Esophagus (tissue), 2 donors: Measurements from ENCODE around the gene ARHGAP32. TPM values are rescaled to one million over a fixed set of nuclear protein-coding genes. Genes with fewer than 3 reads are reported as not detected.

Experiments
- H3K27ac ChIP-seq, 2 donors: one replicate each; pipeline ENCODE4 v1.5.1; 2013; ENCODE audit warnings: low read depth in 2 of 2, mild to moderate bottlenecking in 2 of 2, inconsistent platforms in 1 of 2, low read length in 1 of 2, moderate library complexity in 1 of 2
- H3K27me3 ChIP-seq, 2 donors: one replicate each; pipeline ENCODE4 v1.6.1; 2013; ENCODE audit warnings: low read length in 2 of 2, control low read depth in 1 of 2, mild to moderate bottlenecking in 1 of 2; ENCODE audit not compliant: insufficient read depth in 2 of 2, control insufficient read depth in 1 of 2
- H3K36me3 ChIP-seq, 2 donors: one replicate each; pipeline ENCODE4 v1.6.1; 2013; ENCODE audit warnings: low read length in 1 of 2; ENCODE audit not compliant: control insufficient read depth in 2 of 2, insufficient read depth in 2 of 2
- H3K4me1 ChIP-seq, 2 donors: one replicate each; pipeline ENCODE4 v1.6.1; 2013; ENCODE audit warnings: low read length in 1 of 2; ENCODE audit not compliant: control insufficient read depth in 2 of 2, insufficient read depth in 2 of 2
- H3K4me3 ChIP-seq, 2 donors: one replicate each; pipeline ENCODE4 v1.5.1; 2013; ENCODE audit warnings: low read length in 2 of 2, mild to moderate bottlenecking in 2 of 2, low read depth in 1 of 2, moderate library complexity in 1 of 2
- H3K9me3 ChIP-seq, 2 donors: one replicate each; pipeline ENCODE4 v1.6.1; 2013; ENCODE audit warnings: mild to moderate bottlenecking in 2 of 2, low read depth in 1 of 2, low read length in 1 of 2, moderate library complexity in 1 of 2; ENCODE audit not compliant: control insufficient read depth in 2 of 2, insufficient read depth in 1 of 2
- WGBS, 2 donors: extraction: QIAGEN DNeasy Blood & Tissue Kit; methylation state at CpG; one replicate each; pipeline ENCODE4 v1.1.7; 2013; 5-methylcytosine and 5-hydroxymethylcytosine counted together
- polyA plus RNA-seq, 2 donors: library from polyadenylated mRNA; stranded (reverse); fragments of 200-250 nt; gene quantifications; one replicate each; pipeline ENCODE4 v1.2.3, GENCODE V29; 2013
- donor health status: healthy with polysubstance abuse.
- donor health status: Bipolar disorder and iron deficiency.

Gene ARHGAP32
- polyA plus RNA-seq, result 10 to 100 TPM; 17.8 to 18.9 TPM

GRCh38 chr11:129192150-129192549 lies at the start of gene ARHGAP32:
Gene ARHGAP32 (minus strand): TSS chr11:129192325. CDS start chr11:129192198, 127 bp downstream.
- peak within 1 kb of the TSS; percentile 80 to 87 for H3K27ac ChIP-seq
- H3K9me3 ChIP-seq, result no peaks in the 10 kb centered on the region
- no peaks in the 10 kb centered on the region for H3K27me3 ChIP-seq
- no peaks in the 10 kb centered on the region for H3K36me3 ChIP-seq
- H3K4me3 ChIP-seq, result peak within 1 kb of the TSS; percentile 14 to 63
- 38 to 57% methylated on average over 2 of the region's 2 CpGs for WGBS, 2 donors
- no peaks in the 10 kb centered on the region for H3K4me1 ChIP-seq

DNA sequence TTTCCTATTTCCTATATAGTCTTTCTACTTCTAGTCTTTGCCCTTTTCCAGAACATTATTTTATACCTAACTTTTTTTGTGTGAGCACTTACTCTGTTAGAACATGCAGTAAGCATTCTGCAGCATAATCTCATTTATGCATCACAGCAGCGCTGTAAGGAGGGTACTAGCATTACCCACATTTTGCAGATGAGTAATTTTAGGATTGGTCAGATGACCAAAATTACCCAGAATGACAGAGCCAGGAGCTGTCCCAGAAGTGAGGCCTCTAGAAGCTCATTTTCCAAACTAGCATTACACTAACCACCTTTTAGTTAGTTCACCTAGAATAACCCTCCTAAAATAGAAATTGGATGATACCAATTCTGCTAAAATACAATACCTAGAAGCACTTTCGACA lies 47.1 kb upstream of the ARHGAP32 start:
- Histone ChIP-seq H3K4me1 (peaks cover 0 to 2% of the 10 kb centered on the region in 2 donors), H3K27ac (no peak overlapping the region), H3K27me3 (no peaks in the 10 kb centered on the region), H3K4me3 (no peak overlapping the region), H3K36me3 (no peaks in the 10 kb centered on the region), H3K9me3 (peaks cover 0 to 3% of the 10 kb centered on the region in 2 donors)
- 94 to 96% methylated on average over 2 of the region's 2 CpGs for WGBS, 2 donors

GRCh38 chr11:129237880-129238638 lies 45.9 kb upstream of the ARHGAP32 start:
- H3K4me3 ChIP-seq, result no peak overlapping the region
- H3K4me1 ChIP-seq, result peaks cover 0 to 2% of the 10 kb centered on the region in 2 donors
- H3K27ac ChIP-seq, result peak overlapping the region in 1 of 2 donors; percentile 26
- H3K9me3 ChIP-seq, result peaks cover 0 to 3% of the 10 kb centered on the region in 2 donors
- no peaks in the 10 kb centered on the region for H3K36me3 ChIP-seq
- WGBS, 2 donors, result 80 to 86% methylated on average over 3 of the region's 3 CpGs
- no peaks in the 10 kb centered on the region for H3K27me3 ChIP-seq

GRCh38 chr11:129237456-129237855 lies 45.3 kb upstream of the ARHGAP32 start:
- WGBS, 2 donors, result 88% methylated on average over 4 of the region's 4 CpGs
- H3K27ac ChIP-seq, result no peak overlapping the region
- no peaks in the 10 kb centered on the region for H3K27me3 ChIP-seq
- peaks cover 0 to 3% of the 10 kb centered on the region in 2 donors for H3K9me3 ChIP-seq
- peaks cover 0 to 2% of the 10 kb centered on the region in 2 donors for H3K4me1 ChIP-seq
- no peak overlapping the region for H3K4me3 ChIP-seq
- no peaks in the 10 kb centered on the region for H3K36me3 ChIP-seq

- WGBS, 2 donors, result 91 to 96% methylated on average over 1 of the region's 1 CpG
- H3K27ac ChIP-seq, result no peak overlapping the region
- peaks cover 0 to 2% of the 10 kb centered on the region in 2 donors for H3K4me1 ChIP-seq
- H3K36me3 ChIP-seq, result no peaks in the 10 kb centered on the region
- no peak overlapping the region for H3K4me3 ChIP-seq
- H3K27me3 ChIP-seq, result no peaks in the 10 kb centered on the region
- peaks cover 0 to 3% of the 10 kb centered on the region in 2 donors for H3K9me3 ChIP-seq
These were observed 44.7 kb upstream of the ARHGAP32 start for GRCh38 chr11:129236850-129237249.

GRCh38 chr11:129234978-129235377 lies 42.9 kb upstream of the ARHGAP32 start:
- peaks cover 0 to 3% of the 10 kb centered on the region in 2 donors for H3K9me3 ChIP-seq
- no peak overlapping the region for H3K4me3 ChIP-seq
- H3K4me1 ChIP-seq, result peaks cover 0 to 2% of the 10 kb centered on the region in 2 donors
- 64 to 91% methylated on average over 5 of the region's 5 CpGs for WGBS, 2 donors
- no peaks in the 10 kb centered on the region for H3K27me3 ChIP-seq
- no peak overlapping the region for H3K27ac ChIP-seq
- H3K36me3 ChIP-seq, result no peaks in the 10 kb centered on the region

DNA sequence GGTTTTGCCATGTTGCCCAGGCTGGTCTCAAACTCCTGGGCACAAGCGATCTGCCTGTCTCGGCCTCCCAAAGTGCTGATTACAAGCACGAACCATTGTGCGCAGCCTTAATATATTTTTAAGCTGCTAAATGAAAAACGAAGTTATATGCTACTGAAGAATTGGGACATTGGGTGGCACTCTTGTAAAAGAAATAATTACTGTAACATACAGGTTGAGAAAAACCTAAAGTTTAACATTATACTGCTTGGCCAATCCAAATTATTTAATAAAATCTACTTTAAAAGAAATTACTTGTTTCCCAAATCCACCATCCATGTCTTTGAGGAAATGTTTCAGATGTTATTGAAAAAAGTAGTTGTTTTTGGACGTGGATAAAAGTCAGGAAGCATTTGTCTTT lies 37.9 kb upstream of the ARHGAP32 start:
- H3K27ac ChIP-seq, result no peak overlapping the region
- H3K4me3 ChIP-seq, result no peak overlapping the region
- WGBS, 2 donors, result 65 to 70% methylated on average over 6 of the region's 6 CpGs
- H3K27me3 ChIP-seq, result no peaks in the 10 kb centered on the region
- no peaks in the 10 kb centered on the region for H3K9me3 ChIP-seq
- no peaks in the 10 kb centered on the region for H3K36me3 ChIP-seq
- no peaks in the 10 kb centered on the region for H3K4me1 ChIP-seq

GRCh38 chr11:129226207-129226798 lies 34.2 kb upstream of the ARHGAP32 start:
- Histone ChIP-seq H3K9me3 (no peaks in the 10 kb centered on the region), H3K27ac (no peak overlapping the region), H3K27me3 (no peaks in the 10 kb centered on the region), H3K36me3 (no peaks in the 10 kb centered on the region), H3K4me3 (no peak overlapping the region), H3K4me1 (no peaks in the 10 kb centered on the region)
- WGBS, 2 donors, result 93 to 94% methylated on average over 2 of the region's 2 CpGs

GRCh38 chr11:129225190-129225589 lies 33.1 kb upstream of the ARHGAP32 start:
- H3K36me3 ChIP-seq, result no peaks in the 10 kb centered on the region
- H3K27me3 ChIP-seq, result no peaks in the 10 kb centered on the region
- 66 to 83% methylated on average over 1 of the region's 1 CpG for WGBS, 2 donors

More at GRCh38 chr11:129225190-129225589, 33.1 kb upstream of the ARHGAP32 start:
- Histone ChIP-seq H3K27ac (no peak overlapping the region), H3K4me1 (no peaks in the 10 kb centered on the region), H3K4me3 (no peak overlapping the region), H3K9me3 (no peaks in the 10 kb centered on the region)
